ENCODE measurements around the gene CEMP1.

CEMP1 gene

DNA sequence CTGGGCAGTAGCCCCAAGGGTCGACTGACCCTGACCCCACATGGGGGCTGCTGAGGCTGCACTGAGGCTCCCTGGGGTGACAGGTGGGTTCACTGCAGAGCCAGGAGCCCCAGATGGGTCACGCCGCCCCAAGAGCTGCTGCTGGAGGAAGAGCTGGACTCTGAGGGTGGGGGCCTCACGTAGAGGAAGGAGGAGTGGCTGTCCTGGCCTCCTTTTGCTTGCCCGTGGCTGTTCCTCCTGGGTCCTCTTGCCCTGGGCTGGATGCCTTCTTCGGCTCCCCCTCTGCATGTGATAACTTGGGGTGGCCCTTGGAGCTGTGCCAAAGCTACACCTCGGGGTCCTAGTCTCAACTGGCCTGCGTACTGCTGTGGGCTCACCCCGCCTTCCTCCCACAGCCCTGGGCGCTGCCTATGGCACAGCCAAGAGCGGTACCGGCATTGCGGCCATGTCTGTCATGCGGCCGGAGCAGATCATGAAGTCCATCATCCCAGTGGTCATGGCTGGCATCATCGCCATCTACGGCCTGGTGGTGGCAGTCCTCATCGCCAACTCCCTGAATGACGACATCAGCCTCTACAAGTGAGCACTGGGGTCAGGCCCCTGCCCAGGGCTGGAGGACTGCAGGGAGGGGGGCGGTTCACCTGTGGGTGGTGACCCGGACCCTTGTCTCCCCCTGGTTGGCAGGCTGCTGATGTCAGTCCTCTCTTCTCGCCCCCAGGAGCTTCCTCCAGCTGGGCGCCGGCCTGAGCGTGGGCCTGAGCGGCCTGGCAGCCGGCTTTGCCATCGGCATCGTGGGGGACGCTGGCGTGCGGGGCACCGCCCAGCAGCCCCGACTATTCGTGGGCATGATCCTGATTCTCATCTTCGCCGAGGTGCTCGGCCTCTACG is 12.1 kb downstream of the CEMP1 start:
- DNase-seq, result no peak

DNA sequence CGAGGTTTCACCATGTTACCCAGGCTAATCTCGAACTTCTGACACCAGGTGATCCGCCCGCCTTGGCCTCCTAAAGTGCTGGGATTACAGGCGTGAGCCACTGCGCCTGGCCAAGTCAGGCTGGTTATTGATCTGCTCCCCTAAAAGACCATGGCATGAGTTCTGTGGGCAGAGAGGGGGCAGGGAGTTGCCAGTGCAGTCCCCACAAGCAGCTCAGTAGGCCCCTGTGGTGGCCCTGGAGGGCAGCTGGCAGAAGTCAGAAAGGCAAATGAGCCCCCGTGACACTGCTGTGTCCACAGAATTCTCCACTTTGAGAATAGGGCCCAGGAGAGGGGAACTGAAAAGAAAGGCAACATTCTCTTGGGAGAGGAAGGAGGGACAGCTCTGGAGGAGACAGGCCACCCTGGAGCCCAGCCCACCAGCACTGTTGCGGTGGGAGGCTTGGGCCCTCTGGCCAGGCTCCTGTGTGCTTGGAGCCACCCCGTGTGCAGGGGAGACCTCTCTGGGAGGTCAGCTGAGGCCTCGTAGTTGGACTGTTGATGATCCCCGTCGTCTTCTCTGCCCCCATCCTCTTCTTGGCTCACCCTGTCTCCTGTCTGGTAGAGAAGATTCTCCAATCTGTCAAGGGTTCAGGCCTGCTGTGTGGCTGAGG is 13.1 kb downstream of the CEMP1 start:
- no peak for DNase-seq

DNA sequence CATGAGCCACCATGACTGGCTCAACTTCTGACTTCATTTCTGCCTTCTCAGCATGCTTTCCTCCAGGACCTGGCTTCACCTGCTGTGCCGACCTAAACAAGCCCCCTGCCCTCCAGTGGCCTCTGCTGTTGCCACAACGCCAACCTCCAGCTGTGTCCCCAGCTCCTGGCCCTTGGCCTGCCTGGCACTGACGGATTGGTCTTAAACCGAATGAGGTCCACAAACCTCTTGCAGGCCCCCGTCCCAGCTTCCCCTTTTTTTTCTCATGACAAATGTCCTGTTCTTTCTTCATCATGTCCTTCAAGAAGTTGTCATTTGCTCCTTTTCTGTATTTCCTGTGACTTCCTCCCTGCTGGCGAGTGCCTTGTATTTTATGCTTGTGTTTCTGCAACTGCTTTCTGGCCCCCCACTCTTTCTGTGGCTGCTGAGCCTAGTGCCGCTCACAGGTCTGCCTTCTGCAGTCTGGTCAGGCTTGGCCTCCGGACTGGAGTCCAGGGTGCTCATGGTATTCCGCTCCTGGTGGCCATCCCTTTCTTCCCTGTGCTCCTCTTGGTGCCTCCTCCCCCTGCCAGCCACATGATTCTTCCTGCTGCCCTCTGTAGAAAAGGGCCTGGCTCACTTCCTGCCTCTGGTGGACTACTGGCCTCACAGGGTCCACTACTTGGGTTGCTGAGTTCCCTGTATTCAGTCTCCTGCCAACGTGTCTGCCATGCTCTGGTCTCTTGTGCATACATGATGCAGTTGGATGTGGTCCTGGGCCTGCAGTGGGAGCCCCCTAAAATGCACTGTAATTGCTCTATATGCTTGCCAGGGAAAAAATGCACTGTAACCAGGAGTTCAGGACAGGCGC is 14.6 kb downstream of the CEMP1 start:
- peak; percentile 93 for DNase-seq

DNA sequence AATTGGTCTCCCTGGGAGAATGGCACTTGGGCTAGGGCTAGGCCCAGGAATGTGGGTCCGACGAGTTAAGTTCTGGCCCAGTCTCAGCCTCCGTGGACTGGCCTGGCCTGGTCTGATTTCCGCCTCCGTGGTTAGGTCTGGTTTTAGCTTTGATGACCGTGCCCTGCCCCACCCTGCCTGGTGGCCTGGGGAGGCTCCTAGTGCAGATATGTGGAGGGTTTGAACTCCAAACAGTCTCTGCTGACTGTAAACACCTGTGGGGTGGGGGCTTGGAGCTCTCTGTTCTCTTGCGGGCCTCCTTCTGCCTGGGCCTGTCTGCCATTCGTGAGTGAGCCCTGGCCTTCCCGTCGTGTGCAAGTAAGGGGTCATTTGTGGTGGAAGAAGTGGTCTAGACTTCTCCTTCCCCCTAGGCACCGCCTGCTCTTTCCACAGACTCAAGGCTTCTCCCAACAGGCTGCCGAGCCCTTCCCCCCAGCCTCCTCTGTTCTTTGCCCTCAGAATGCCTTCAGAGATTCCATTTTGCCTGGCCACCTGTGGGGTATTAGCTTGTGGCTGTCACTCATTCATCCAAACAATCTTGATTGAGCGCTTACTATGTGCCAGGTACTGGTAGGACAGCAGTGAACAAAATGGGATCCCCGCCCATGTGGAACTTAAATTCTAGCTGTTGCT is 15.9 kb downstream of the CEMP1 start:
- DNase-seq, result peak; percentile 49

DNA sequence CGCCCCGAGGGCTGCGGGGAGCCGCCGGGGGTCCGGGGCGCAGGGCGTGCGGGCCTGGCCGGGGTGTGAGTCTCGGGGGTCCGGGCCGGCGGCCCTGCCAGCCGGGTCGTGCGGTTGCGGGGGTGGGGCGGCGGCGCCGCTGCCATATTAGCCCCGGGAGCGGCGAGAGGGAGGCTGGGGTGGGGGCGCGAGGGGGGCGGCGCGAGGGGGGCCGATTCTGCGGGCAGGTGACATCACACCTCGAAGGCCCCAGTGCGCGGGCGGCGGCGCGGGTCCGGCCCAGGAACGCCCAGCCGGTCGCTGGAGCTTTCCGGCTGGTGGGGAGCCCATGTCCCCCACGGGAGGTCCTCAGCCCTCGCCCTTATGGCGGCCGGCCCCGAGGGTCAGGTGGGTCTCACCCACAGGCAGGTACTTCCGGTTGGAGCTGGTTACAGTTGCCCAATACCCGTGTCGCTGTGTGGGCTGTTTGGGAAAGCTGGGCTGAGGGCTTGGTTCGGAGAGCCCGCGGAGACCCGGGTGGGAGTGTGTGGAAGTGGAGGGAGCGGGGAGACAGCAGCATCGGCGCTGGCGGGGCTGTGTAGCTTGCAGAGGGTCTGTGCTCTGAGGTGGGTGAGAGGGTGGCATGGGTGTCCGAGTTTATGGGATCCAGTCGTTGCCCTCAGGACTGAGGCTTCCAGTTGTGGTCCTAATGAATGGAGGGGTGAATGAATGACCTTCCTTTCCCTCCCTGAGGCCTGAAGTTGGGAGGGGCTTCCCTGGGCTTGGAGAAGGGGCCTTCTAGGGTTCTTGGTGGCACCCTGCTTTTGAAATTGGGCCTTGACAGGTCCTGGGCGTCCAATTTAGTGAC is 16.7 kb downstream of the CEMP1 start:
- no peak for DNase-seq

GRCh38 chr16:2513405-2514332 is 17.5 kb downstream of the CEMP1 start, which contains the start of gene ATP6V0C:
TSS of gene ATP6V0C (plus strand) at chr16:2513952. CDS start at chr16:2514104, 152 bp downstream.
- peak; percentile 77 for DNase-seq

GRCh38 chr16:2512735-2513404 is 18.3 kb downstream of the CEMP1 start:
- DNase-seq, result no peak

GRCh38 chr16:2511996-2512734 is 19.0 kb downstream of the CEMP1 start:
- DNase-seq, result no peak

DNA sequence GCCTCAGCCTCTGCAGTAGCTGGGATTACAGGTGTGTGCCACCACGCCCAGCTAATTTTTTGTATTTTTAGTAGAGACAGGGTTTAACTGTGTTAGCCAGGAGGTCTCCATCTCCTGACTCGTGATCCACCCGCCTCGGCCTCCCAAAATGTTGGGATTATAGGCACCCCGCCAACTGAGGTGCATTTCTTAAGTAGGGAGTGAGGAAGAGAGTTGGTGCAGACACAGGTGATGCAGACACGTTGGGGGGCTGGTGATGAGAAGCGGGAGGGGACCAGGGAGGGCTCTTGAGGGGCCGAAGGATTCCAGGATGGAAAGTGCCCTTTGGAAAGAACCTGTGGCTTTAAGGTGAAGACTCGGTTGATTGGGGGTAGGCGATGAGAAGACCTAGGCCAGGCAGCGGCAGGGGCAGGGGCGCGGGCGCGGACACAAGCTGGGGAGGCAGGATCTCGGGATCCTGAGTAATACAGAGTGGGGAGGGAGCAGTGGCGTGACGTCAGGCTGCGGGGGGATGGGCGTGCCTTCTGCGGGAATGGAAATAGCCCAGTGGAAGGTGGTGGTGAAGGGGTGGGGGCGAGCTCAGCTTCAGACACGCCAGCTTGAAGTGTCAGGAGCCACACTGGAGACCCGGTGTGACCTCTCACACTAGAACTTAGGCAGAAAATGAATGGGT is 19.9 kb downstream of the CEMP1 start:
- no peak for DNase-seq

GRCh38 chr16:2508722-2509400 is 22.3 kb downstream of the CEMP1 start:
- no peak for DNase-seq

GRCh38 chr16:2507665-2508064 is 23.5 kb downstream of the CEMP1 start:
- DNase-seq, result peak; percentile 80

GRCh38 chr16:2507052-2507659 is 24.1 kb downstream of the CEMP1 start:
- peak; percentile 78 for DNase-seq

- DNase-seq, result no peak
Observed at GRCh38 chr16:2505695-2506094, 25.5 kb downstream of the CEMP1 start.

- no peak for DNase-seq
Observed at GRCh38 chr16:2501946-2502895, 29.0 kb downstream of the CEMP1 start.

DNA sequence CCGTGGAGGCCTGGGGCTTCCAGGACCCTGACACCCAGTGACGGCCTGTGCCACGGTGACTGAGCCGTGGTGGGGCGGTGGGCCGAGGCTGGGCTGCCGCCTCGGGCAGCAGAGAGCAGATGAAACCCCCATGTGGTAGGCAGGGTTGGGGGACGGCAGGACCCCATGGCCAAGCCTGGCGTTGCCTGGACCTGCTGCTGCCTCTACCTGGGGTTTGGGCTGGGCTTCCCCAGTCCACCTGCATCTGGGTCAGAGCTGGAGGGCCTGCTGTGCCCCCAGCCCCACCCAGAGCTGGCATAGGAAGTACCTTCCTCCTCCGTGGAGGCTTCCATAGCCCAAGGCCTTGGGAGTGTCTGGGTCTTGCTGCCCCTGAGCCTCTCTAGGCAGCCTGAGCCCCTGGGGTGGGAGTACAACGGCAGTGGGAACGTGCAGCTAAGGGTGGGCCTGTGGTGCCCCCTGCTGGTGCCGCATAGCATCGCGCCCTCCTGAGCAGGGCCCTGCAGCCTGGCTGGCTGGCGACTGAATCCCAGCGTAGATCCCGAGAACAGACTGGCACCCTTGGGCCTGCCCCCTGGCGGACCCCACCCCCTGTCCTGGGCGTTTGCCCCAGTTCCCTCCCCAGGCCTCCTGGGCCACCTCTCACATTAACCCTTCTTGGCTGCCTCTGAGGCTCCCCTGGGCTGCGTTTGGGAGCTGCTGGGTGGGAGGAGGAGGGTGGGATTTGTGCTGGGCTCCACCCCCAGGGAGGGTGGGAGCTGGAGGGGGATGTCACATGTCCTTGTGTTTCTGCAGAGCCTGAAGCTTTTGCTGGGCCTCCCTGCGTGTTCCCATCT is 30.1 kb downstream of the CEMP1 start:
- peak; percentile 53 for DNase-seq
